Mucosa of rectum (tissue), 2 donors: ENCODE data around the gene MEOX1.
"Not testable (repeated sequence)": the region's sequence is repeated elsewhere in the genome, so short reads cannot be mapped to it uniquely, and the experiment has no call there.

ENCODE experiments used
- H3K27ac ChIP-seq, 2 donors: one replicate each; pipeline ENCODE4 v1.7.0; 2013; ENCODE audit warnings: inconsistent platforms in 2 of 2, low read depth in 2 of 2, low read length in 2 of 2
- H3K27me3 ChIP-seq, 2 donors: one replicate each; pipeline ENCODE4 v1.7.0; 2013; ENCODE audit warnings: low read length in 2 of 2; ENCODE audit not compliant: control insufficient read depth in 2 of 2, insufficient read depth in 2 of 2
- H3K36me3 ChIP-seq, 2 donors: one replicate each; pipeline ENCODE4 v1.7.0; 2013; ENCODE audit warnings: low read length in 2 of 2; ENCODE audit not compliant: control insufficient read depth in 2 of 2, insufficient read depth in 2 of 2
- H3K4me1 ChIP-seq, 2 donors: one replicate each; pipeline ENCODE4 v1.7.0; 2013; ENCODE audit warnings: low read length in 2 of 2, mild to moderate bottlenecking in 1 of 2; ENCODE audit not compliant: control insufficient read depth in 2 of 2, insufficient read depth in 2 of 2
- H3K4me3 ChIP-seq, 2 donors: one replicate each; pipeline ENCODE4 v1.7.0; 2013; ENCODE audit warnings: low read length in 2 of 2
- H3K9ac ChIP-seq, 2 donors: one replicate each; pipeline ENCODE4 v1.7.0; 2013; ENCODE audit warnings: low read length in 2 of 2, low read depth in 1 of 2, mild to moderate bottlenecking in 1 of 2
- H3K9me3 ChIP-seq, 2 donors: one replicate each; pipeline ENCODE4 v1.7.0; 2013; ENCODE audit warnings: low read length in 2 of 2; ENCODE audit not compliant: control insufficient read depth in 2 of 2
- donor health status: healthy.
- donor health status: Normal muscosa, but diverticular disease.

MEOX1 gene

DNA sequence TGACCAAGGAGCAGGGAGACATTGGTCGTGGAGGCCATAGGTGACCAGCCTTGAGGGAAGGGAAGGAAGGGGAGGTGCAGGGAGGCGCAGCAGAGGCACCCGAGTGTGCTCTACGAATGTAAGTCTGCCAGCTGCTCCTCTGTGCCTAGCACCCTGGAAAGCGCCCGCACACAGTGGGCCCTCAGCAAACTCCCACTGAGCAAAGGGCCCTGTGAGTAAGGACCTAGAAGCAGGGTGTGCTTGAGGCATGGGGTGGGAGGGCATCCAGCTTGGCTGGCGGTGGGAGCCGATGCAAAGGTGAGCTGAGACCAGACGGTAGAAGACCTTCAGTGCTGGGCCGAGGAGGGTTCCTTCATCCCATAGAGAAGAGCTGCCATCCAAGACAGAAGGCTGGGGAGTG, 36.2 kb upstream of the MEOX1 start:
- no peaks in the 10 kb centered on the region for H3K9me3 ChIP-seq
- H3K36me3 ChIP-seq: no peaks in the 10 kb centered on the region
- H3K27me3 ChIP-seq: no peaks in the 10 kb centered on the region
- H3K27ac ChIP-seq: no peak overlapping the region
- H3K9ac ChIP-seq: no peak overlapping the region
- H3K4me1 ChIP-seq: no peaks in the 10 kb centered on the region
- no peak overlapping the region for H3K4me3 ChIP-seq

DNA sequence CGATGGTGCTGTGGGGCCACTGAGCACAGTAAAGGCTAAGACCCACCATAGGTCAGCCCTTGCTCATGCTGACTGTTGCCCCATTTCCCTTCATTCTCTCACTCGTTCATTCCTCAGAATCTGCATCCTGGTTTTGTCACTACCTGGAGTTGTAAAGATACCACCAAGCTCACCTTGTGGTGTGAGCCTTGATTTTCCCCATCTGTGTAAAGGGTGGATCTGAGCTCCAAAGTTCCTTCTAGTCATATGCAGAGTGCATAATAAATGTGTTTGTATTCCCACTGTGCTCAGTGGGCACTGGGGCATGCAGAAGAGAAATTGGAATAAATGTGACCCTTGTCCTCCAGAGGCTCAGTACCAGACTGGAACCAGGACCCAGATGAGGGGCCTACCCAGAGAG, 35.2 kb upstream of the MEOX1 start:
- H3K36me3 ChIP-seq: no peaks in the 10 kb centered on the region
- no peak overlapping the region for H3K27ac ChIP-seq
- no peaks in the 10 kb centered on the region for H3K27me3 ChIP-seq
- no peaks in the 10 kb centered on the region for H3K4me1 ChIP-seq
- H3K4me3 ChIP-seq: no peak overlapping the region
- no peaks in the 10 kb centered on the region for H3K9me3 ChIP-seq
- H3K9ac ChIP-seq: no peak overlapping the region

DNA sequence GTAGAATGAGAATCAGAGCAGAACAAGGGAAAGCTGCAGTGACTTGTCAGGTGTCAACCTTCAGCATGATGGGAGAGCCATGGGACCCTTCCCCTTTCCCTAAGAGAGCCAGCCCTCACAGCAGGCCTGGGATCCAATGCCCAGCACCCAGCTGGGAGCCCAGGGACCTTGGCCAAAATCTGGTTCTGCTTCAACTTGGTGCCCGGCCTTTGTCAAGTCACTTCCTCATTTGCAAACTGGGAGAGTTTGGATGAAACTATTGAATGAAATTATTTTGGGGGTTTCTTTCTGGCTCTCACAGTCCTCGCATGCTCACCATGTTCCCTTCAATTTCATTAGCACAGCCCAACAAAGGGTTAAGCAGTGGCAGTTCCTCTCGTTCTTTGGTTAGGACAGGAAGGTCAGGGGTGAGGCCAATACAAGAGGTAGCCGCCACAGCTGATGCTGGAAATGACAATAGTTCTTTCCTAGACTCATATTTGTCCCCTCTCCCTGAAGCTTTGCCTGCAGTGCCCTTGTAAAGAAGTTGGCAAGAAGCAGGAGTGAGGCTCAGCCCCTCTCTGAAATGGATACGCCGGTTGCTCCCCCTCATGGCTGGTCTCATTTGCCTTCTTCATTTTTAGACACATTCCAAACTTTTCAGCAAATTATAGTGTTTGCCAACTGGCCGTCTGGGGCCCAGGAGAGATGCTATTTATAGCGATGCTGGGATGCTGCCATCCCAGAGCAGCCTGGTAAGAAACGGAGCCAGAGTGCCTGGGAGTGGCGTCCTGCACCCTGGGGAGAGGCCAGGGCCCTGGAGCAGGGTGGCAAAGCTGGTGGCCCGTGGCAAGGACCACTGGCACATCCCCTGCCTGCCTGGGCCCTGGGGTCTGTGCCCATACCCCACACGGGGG, 34.5 kb upstream of the MEOX1 start:
- Histone ChIP-seq H3K27ac (no peak overlapping the region), H3K36me3 (no peaks in the 10 kb centered on the region), H3K9me3 (no peaks in the 10 kb centered on the region), H3K27me3 (no peaks in the 10 kb centered on the region), H3K4me1 (no peaks in the 10 kb centered on the region), H3K4me3 (no peak overlapping the region), H3K9ac (no peak overlapping the region)

DNA sequence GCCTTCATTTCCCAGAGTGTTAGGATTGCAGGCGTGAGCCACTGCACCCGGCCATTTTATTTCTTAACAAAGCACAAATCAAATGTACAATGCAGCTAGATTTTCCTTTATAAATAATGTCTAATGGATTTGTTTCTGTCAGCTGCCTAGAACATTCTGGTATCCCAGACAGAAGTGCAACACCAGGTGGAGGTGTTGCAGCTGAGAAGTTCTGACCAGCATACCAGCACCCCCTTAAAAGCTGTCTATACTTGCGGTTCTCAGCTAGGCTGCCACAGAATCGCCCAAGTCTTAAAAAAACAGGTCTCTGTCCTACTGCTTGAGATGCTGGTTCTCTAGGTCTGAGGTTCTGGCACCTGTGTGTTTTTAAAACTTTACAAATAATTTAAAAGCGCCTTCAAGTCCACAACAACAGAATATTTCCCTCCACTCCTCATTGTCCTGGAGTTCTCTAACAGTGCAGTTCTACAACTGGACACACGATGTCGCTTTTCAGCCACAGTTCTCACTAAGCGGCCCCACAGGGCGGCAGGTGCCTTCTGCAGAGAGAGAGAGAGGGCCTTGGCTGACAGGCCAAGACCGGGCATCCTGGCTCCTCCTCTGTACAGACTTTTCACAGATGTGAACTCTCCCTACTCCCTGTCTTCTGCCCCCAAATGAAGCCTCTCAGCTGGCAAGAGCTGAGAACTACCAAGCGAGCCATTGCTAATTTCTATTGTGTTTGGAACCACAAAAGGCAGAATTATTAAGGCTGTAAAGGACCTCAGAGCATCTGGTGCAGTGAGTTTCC, 32.6 kb upstream of the MEOX1 start:
- Histone ChIP-seq H3K9me3 (no peaks in the 10 kb centered on the region), H3K27ac (no peak overlapping the region), H3K4me3 (no peak overlapping the region), H3K4me1 (no peaks in the 10 kb centered on the region), H3K27me3 (no peaks in the 10 kb centered on the region), H3K36me3 (no peaks in the 10 kb centered on the region), H3K9ac (no peak overlapping the region)

DNA sequence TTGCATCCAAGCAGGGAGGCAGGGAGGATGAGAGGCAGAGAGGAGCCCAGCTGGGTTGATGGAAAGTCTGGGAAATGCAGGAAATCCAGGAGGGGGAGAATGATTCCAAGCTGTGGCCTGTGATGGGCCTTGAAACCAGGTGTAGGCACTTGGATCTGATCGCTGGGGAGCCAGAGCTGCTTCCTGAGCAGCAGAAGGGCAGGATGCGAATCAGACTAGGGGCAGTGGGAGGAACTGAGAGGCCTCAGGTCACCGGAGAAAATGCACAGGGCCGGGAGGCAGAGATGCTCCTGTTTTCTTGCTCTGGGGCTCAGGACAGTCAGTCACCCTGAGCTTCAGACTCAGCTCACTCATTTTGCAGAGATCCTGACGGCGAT, 29.6 kb upstream of the MEOX1 start:
- no peaks in the 10 kb centered on the region for H3K36me3 ChIP-seq
- no peaks in the 10 kb centered on the region for H3K4me1 ChIP-seq
- no peak overlapping the region for H3K4me3 ChIP-seq
- no peak overlapping the region for H3K27ac ChIP-seq
- no peaks in the 10 kb centered on the region for H3K27me3 ChIP-seq
- no peak overlapping the region for H3K9ac ChIP-seq
- H3K9me3 ChIP-seq: no peaks in the 10 kb centered on the region

DNA sequence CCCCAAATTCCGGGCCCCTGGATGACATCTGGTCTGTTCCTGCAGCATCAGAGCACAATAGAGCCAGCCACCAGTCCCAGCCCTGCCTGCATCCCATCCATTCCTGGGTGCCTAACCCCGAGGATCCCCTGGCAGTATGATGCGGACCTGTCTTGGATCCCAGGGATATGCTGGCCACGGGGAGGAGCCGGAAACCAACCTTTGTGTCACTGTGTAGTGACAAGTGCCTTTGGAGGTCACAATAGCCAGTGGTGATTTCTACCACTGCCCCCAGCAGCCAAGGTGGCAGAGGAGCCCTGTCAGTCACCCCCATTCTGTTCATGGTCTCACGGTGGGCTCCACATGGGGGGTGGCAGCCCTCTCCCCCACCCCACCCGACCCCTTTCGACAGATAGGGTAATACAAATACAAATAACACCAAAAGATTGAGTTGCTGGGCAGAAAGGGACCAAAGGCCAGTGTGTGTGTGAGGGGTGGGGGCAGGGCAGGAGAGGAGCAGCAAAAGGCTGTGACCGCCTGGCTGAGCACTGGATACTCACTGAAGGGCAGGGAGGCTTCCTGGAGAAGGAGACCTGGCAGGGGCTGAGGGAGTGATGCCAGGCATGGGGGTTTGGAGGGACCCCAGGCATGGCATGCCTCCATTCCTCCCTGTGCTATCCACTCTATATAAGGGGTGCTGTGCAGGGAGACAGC, 29.0 kb upstream of the MEOX1 start:
- Histone ChIP-seq H3K36me3 (no peaks in the 10 kb centered on the region), H3K9ac (no peak overlapping the region), H3K27ac (no peak overlapping the region), H3K27me3 (no peaks in the 10 kb centered on the region), H3K4me1 (no peaks in the 10 kb centered on the region), H3K9me3 (no peaks in the 10 kb centered on the region), H3K4me3 (no peak overlapping the region)

DNA sequence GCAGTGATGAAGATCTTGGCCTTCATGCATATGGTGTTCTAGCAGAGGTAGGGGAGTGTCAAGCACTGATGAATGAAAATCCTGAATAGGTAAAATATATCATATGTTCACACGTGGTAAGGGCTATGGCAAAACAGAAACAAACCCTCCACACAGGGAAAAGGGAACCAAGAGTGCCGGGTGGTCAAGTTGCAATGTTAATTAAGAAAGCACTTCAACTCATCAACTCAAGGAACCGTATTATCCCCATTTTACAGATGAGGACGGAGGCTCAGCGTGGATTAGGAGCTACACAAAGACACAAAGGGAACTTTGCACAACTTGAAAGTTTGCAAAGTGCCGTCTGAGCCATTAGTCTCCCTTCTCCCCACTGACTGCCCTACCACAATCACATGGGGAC, 28.1 kb upstream of the MEOX1 start:
- no peaks in the 10 kb centered on the region for H3K36me3 ChIP-seq
- H3K27me3 ChIP-seq: no peaks in the 10 kb centered on the region
- no peak overlapping the region for H3K4me3 ChIP-seq
- H3K27ac ChIP-seq: no peak overlapping the region
- H3K4me1 ChIP-seq: peaks cover 0 to 4% of the 10 kb centered on the region in 2 donors
- H3K9me3 ChIP-seq: no peaks in the 10 kb centered on the region
- H3K9ac ChIP-seq: no peak overlapping the region

DNA sequence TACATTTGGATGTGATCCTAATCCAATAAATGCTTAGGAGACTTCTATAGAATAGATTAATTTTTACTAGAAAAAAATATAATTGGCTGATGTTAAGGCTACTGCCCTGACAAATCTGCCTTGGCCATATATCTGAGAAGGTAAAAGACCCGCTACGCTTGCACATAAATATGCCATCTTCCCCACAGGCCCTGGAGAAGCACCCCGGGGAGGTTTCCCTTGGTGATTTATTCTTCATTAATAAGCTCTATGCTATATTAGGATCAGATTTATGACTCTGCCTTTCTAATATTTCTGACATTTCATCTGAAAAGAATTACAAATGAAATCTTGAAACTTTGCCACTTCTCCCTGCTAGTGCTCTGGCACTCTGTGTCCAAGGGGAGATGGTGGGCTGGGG, 27.4 kb upstream of the MEOX1 start:
- Histone ChIP-seq H3K27me3 (no peaks in the 10 kb centered on the region), H3K36me3 (no peaks in the 10 kb centered on the region), H3K9me3 (no peaks in the 10 kb centered on the region), H3K9ac (no peak overlapping the region), H3K4me3 (no peak overlapping the region), H3K4me1 (peaks cover 0 to 4% of the 10 kb centered on the region in 2 donors), H3K27ac (no peak overlapping the region)

DNA sequence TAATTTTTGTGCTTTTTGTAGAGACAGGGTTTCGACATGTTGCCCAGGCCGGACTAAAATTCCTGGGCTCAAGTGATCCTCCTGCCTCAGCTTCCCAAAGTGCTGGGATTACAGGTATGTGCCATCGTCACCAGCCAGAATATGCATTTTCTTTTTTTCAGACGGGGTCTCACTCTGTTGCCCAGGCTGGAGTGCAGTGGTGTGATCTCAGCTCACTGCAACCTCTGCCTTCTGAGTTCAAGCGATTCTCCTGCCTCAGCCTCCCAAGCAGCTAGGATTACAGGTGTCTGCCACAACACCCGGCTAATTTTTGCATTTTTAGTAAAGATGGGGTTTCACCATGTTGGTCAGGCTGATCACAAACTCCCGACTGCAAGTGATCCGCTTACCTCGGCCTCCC, 25.2 kb upstream of the MEOX1 start:
- not testable (repeated sequence) for H3K9me3 ChIP-seq, H3K4me3 ChIP-seq, H3K9ac ChIP-seq, H3K27ac ChIP-seq, H3K4me1 ChIP-seq, H3K36me3 ChIP-seq, H3K27me3 ChIP-seq
